Skin of body (tissue), 2 donors: ENCODE data around the gene ZBTB33. TPM values are rescaled to one million over a fixed set of nuclear protein-coding genes. Genes with fewer than 3 reads are reported as not detected.

Experiments
- DNase-seq: peaks from one replicate; lab custom pipeline; 2025; lab: John Stamatoyannopoulos, UW
- total RNA-seq: library from RNA; depleted of rRNA; stranded (reverse); fragments of >200 nt; gene quantifications from one replicate; pipeline ENCODE4 v1.2.3, GENCODE V29; 2014

ZBTB33 gene, protein sequence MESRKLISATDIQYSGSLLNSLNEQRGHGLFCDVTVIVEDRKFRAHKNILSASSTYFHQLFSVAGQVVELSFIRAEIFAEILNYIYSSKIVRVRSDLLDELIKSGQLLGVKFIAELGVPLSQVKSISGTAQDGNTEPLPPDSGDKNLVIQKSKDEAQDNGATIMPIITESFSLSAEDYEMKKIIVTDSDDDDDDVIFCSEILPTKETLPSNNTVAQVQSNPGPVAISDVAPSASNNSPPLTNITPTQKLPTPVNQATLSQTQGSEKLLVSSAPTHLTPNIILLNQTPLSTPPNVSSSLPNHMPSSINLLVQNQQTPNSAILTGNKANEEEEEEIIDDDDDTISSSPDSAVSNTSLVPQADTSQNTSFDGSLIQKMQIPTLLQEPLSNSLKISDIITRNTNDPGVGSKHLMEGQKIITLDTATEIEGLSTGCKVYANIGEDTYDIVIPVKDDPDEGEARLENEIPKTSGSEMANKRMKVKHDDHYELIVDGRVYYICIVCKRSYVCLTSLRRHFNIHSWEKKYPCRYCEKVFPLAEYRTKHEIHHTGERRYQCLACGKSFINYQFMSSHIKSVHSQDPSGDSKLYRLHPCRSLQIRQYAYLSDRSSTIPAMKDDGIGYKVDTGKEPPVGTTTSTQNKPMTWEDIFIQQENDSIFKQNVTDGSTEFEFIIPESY
- total RNA-seq: 19.3 TPM

- DNase-seq: peak; percentile 90
Measured at GRCh38 chrX:120250522-120251271, at the start of gene ZBTB33. TSS of gene ZBTB33 (plus strand) at chrX:120250812. CDS start at chrX:120253416, 2,604 bp downstream.

DNA sequence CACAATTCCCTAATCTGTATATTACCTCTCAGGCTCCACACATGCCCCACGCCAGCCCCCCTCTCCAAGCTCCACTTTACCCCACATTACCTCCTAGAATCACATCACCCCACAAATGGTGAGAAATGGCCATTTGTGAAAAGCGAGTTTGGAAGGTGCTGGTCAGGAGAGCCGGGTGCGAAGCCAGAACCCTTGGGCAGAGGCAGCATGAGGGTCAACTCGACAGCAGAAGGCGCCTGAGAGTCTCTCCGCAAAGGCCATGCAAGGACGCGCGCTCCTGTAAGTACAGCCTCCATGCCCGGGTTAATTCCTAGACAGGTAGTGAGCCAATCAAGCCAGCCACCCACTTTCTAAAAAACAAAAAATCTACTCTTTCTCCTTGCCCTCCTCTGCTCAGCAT, 49.8 kb upstream of the ZBTB33 start:
- no peak for DNase-seq

GRCh38 chrX:120205816-120206753, 44.5 kb upstream of the ZBTB33 start:
- DNase-seq: no peak

DNA sequence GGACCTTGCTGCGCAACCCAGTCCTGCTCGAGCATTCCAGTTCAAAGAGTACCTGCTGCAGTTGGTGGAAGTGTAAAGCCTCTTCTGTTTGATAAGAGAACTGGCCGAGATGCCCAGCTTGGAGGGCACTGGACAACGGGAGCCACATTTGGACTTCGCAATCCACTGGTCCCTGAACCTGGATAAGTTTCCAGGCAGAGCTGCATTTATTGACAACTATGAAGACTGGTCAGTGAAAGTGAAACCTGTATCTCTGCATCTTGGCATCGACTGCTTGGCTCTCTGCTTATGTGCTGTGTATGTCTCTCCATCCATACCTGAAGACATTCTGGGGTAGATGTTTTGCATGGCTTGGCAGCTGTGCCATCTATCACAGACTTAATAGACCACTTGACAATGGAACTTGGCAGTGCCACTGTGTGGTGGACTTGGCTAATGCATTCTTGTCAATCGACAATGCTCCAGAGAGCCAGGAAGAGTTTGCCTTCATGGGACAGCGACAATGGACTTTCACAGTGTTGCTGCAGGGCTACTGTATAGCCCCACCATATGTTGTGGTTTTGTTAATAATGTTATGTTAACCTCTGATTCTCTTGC, 43.5 kb upstream of the ZBTB33 start:
- no peak for DNase-seq

GRCh38 chrX:120213438-120214265, 37.0 kb upstream of the ZBTB33 start:
- DNase-seq: peak; percentile 3

- no peak for DNase-seq
Measured at GRCh38 chrX:120223374-120223773, 27.2 kb upstream of the ZBTB33 start.

- DNase-seq: no peak
Measured at GRCh38 chrX:120224388-120224787, 26.2 kb upstream of the ZBTB33 start.

DNA sequence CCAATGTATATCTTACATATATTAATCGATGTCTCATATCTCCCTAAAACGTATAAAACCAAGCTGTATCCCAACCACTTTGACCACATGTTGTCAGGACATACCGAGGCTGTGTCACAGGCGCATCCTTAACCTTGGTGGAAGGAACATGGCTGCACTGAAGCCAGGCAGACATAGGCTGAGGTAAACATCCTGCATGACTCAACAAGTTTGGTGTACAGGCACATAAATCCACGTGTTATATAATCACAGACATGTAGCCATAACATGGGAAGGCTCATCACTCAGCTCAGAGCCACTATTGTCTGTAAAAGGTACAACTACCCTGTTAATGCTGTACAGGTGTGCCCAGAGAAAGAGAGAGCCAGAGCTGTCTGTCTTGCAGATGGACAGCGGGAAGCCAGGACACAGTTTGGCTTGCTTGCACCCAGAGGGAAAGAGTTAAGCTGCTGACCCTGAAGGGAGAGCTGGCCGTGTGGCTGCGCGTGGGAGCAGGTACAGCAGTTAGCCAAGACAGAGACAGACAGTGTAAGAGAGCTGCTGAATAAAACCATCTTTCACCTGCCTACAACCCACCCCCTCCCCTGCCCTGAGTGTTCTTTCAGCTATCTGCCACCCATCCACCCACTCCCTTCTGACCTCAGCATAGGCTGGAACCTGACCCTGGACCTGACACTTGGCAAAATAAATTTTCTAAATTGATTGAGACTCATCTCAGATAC, 22.3 kb upstream of the ZBTB33 start:
- no peak for DNase-seq

DNA sequence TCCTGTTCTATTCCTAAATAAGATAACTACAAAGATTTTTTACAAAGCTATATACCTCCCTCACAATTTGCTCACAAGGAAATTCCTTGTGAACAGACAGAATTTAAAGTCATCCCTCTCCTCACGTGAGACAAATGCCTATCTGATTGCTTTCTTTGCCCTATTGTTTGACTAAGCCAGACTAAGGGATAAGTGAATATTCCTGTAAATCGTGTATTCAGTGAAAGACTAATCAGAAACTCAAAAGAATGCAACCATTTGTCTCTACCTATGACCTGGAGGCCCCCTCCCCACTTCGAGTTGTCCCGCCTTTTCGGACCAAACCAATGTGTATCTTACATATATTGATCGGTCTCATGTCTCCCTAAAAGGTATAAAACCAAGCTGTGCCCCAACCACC, 15.3 kb upstream of the ZBTB33 start:
- DNase-seq: no peak

DNA sequence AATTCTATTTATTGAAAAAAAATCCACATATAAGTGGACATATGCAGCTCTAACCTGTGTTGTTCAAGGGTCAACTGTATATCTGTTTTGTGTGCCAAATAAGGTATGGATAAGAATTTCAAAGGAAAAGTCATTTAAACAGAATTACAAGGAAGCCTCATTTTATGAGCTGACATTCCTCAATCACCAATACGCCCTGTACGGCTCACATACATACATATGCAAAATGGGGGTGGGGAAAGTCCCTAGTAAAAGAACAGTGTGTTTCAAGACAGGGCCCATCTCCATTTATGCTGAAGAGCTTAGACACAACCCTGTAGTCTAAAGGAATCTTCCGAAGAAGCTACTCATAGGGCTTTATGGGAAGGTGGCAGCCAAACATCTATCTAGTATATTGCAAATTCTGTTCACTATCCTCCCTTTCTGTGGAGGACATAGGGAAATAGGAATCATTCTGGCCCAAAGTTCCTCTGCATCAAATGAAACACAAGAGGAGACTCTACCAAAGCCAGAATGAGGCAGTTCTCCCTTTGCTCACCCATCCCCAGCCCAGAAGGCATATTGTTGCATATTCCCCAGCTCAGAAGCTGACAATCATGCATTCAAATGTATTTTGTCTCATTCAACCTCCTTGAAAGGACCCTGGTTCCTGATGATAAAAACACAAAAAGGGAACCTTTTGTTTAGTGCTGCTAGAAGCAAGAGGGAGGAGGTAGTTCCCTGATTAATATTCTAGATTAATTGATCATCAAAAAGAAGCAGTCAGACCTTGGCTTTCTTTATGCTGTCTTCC, 13.7 kb upstream of the ZBTB33 start:
- no peak for DNase-seq

DNA sequence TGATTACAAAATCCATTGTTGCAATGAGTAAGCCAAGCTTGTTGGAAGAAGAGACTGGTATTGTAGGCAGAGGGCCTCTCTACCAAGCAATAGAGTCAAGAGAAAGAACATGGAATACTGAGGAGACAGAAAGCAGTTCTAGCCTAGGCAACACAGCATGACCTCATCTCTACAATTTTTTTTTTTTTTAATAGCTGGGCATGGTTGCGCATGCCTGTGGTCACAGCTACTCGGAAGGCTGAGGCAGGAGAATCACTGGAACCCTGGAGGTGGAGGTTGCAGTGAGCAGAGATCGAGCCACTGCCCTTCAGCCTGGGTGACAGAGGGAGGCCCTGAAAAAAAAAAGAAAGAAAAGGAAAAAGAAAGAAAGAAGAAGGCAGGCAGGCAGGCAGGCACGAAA, 11.7 kb upstream of the ZBTB33 start:
- no peak for DNase-seq

DNA sequence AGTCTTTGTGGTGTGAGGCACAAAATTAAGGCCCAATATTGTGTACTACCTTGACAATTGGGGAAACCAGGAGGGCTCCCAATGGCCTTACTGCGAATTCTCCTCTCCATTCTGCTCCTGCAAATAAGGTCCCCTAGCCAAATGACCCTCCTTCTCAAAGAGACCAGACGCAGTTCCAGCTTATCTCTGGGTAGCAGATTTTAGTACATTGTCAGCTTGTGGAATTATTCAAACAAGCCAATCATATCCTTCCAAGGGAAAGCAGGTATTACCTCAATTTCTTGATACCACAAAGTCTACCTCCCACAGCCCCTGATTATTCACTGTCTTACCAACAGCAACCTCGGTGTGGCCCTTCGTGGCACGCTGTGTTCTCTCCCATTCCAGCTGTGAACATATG, 7.8 kb upstream of the ZBTB33 start:
- DNase-seq: no peak

DNA sequence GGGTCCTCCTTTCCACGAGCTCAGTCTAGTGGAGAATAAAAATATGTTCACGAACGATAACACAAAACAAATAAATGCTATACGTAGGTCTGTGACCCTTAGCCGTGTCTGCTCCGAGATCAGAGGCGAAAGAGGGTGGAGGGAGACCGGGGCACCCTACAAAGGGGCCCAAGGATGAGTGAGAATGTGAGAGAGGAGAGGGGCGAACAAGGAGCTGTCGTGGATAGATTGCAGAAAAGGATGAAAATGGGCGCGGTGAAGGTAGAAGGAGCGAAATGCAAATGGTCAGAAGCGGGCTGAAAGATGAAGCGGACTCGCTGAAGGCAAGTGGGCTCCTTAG, 6.2 kb upstream of the ZBTB33 start:
- DNase-seq: no peak

DNA sequence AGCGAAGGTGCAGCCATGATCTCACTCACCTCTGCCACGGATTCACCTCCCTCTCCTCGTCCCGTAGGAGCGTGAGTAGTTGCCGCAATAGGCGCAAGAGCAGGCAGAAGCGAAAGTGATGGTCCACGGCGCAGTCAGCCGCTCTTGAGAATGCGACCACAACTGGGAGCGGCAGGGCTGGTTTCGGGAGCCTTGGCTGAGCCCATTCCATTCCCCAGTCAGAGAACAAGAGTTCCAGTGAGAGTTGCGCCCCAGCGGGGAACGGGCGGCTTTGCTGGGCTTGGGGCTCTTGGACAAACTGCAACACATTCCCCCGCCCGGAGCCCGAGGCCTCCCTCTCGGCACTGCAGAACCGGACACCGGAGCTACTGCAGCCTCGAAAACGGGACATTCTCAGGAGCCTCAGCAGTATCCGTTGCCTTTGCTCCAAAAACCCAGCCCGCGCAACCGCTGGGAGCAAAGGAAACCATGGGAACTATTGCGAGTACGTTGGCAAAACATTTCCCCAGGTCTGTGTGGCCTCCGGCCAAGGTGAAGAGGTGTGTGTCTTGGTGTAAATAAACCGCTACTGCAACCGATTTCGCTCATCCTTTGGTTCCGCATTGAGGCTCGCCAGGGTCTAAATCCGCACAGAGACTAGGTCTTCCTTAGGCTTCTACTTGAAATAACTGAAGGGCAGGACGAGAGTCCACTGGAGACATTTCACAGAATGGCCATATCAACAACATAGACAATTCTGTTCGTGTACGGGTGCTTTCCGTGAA, 5.7 kb upstream of the ZBTB33 start:
- DNase-seq: peak; percentile 74

DNA sequence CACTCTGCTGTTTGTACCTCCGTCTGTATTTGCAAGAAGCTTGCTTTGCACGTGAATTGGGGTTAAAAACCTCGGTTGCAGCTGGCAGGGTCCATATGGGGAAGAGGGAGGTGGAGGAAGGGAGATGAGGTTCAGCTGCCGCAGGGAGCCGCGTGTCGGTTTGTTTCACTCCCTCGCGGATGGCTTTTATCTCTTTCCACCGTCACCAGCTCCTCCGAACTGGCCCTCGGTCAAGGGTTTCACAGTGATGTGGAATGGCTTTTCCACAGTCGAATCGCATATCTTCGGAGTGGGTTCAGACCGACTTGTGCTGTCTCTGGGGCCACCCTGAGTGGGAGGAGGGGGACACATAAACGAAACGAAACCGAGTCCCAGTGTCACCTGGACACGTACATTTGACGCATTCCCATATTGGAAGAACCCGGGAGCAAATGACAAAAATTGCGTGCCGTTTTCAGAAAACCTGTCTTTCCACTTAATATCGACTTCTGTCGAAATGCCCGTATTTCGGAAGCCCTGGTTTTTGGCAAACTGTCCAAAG, 929 bp downstream of the ZBTB33 start:
- DNase-seq: peak; percentile 0

DNA sequence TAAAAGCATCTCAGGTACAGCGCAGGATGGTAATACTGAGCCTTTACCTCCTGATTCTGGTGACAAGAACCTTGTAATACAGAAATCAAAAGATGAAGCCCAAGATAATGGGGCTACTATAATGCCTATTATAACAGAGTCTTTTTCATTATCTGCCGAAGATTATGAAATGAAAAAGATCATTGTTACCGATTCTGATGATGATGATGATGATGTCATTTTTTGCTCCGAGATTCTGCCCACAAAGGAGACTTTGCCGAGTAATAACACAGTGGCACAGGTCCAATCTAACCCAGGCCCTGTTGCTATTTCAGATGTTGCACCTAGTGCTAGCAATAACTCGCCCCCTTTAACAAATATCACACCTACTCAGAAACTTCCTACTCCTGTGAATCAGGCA, 3.2 kb downstream of the ZBTB33 start:
- no peak for DNase-seq

GRCh38 chrX:120260369-120260768, 9.8 kb downstream of the ZBTB33 start:
- peak; percentile 0 for DNase-seq
